Neutrophil (primary cell): Measurements from ENCODE around the gene ART5.
A peak's percentile ranks its signal among the peaks of the same experiment; 100 is the strongest.
"Not testable (repeated sequence)": the region's sequence is repeated elsewhere in the genome, so short reads cannot be mapped to it uniquely, and the experiment has no call there.

Source experiments
- H3K27ac ChIP-seq: fragments of 200-600 bp; sonication (generic); 2 replicates; pipeline ENCODE4 v1.5.1; 2016; ENCODE audit warnings: mild to moderate bottlenecking, moderate library complexity
- H3K27me3 ChIP-seq: fragments of 200-600 bp; sonication (generic); 2 replicates; pipeline ENCODE4 v1.6.0; 2016; ENCODE audit warnings: mild to moderate bottlenecking
- H3K36me3 ChIP-seq: fragments of 200-600 bp; sonication (generic); 2 replicates; pipeline ENCODE4 v1.5.1; 2017
- H3K4me1 ChIP-seq, 2 experiments: fragments of 200-600 bp in 1 of 2; sonication (generic) in 1 of 2; 1 replicate in 1 of 2; 2 replicates in 1 of 2; pipeline versions ENCODE4 v1.5.1 to v1.6.1; 2013 to 2016; ENCODE audit warnings: low read depth in 1 of 2, low read length in 1 of 2, mild to moderate bottlenecking in 1 of 2, moderate library complexity in 1 of 2; ENCODE audit not compliant: control insufficient read depth in 1 of 2, insufficient read depth in 1 of 2
- H3K4me3 ChIP-seq, 2 experiments: fragments of 200-600 bp in 1 of 2; sonication (generic) in 1 of 2; 1 replicate in 1 of 2; 2 replicates in 1 of 2; pipeline ENCODE4 v1.5.1; 2013 to 2016; ENCODE audit warnings: low read depth in 1 of 2, low read length in 1 of 2, mild to moderate bottlenecking in 1 of 2, moderate library complexity in 1 of 2
- H3K9me3 ChIP-seq: fragments of 200-600 bp; sonication (generic); 2 replicates; pipeline ENCODE4 v1.5.1; 2016
- CTCF ChIP-seq: fragments of 200-600 bp; sonication (generic); IDR thresholded peaks from 2 replicates; pipeline ENCODE4 v1.5.1; 2016; ENCODE audit warnings: antibody characterized with exemption

The ART5 gene

GRCh38 chr11:3609416-3610265 is 32.2 kb downstream of the ART5 start:
- TF ChIP-seq CTCF: peak; percentile 45
- Histone ChIP-seq H3K4me3 (no peak overlapping the region), H3K4me1 (peaks cover 8 to 9% of the 10 kb centered on the region in 2 experiments), H3K27ac (no peak overlapping the region), H3K27me3 (peaks cover under 1% of the 10 kb centered on the region), H3K9me3 (no peaks in the 10 kb centered on the region), H3K36me3 (no peaks in the 10 kb centered on the region)

- no peak for TF ChIP-seq CTCF
- Histone ChIP-seq H3K4me1 (no peaks in the 10 kb centered on the region), H3K36me3 (no peaks in the 10 kb centered on the region)
These were observed 36.0 kb downstream of the ART5 start for GRCh38 chr11:3605771-3606203.

GRCh38 chr11:3605283-3605662 is 36.5 kb downstream of the ART5 start:
- no peak for TF ChIP-seq CTCF
- no peaks in the 10 kb centered on the region for H3K9me3 ChIP-seq
- H3K27me3 ChIP-seq: no peaks in the 10 kb centered on the region
- H3K36me3 ChIP-seq: no peaks in the 10 kb centered on the region
- no peak overlapping the region for H3K27ac ChIP-seq
- no peaks in the 10 kb centered on the region for H3K4me1 ChIP-seq
- H3K4me3 ChIP-seq: no peak overlapping the region

More at GRCh38 chr11:3605771-3606203, 36.0 kb downstream of the ART5 start:
- Histone ChIP-seq H3K27me3 (no peaks in the 10 kb centered on the region), H3K9me3 (no peaks in the 10 kb centered on the region), H3K4me3 (no peak overlapping the region), H3K27ac (no peak overlapping the region)

GRCh38 chr11:3604167-3604566 is 37.6 kb downstream of the ART5 start:
- H3K36me3 ChIP-seq: no peaks in the 10 kb centered on the region
- H3K9me3 ChIP-seq: no peaks in the 10 kb centered on the region
- H3K27me3 ChIP-seq: no peaks in the 10 kb centered on the region
- H3K27ac ChIP-seq: no peak overlapping the region
- no peak overlapping the region for H3K4me3 ChIP-seq
- no peak for TF ChIP-seq CTCF
- no peaks in the 10 kb centered on the region for H3K4me1 ChIP-seq

GRCh38 chr11:3600201-3600600 is 41.6 kb downstream of the ART5 start:
- H3K27ac ChIP-seq, H3K4me1 ChIP-seq, H3K27me3 ChIP-seq, H3K4me3 ChIP-seq, H3K9me3 ChIP-seq, H3K36me3 ChIP-seq: not testable (repeated sequence)

- not testable (repeated sequence) for H3K36me3 ChIP-seq, H3K27ac ChIP-seq, H3K4me3 ChIP-seq, H3K9me3 ChIP-seq, H3K27me3 ChIP-seq, H3K4me1 ChIP-seq
These were observed 44.0 kb downstream of the ART5 start for GRCh38 chr11:3597743-3598142.

- not testable (repeated sequence) for H3K27ac ChIP-seq, H3K4me3 ChIP-seq
- H3K27me3 ChIP-seq: peaks cover 13% of the 10 kb centered on the region
These were observed 50.5 kb downstream of the ART5 start for GRCh38 chr11:3591326-3591725.

GRCh38 chr11:3590193-3590592 is 51.6 kb downstream of the ART5 start:
- H3K9me3 ChIP-seq, H3K36me3 ChIP-seq, H3K27ac ChIP-seq, H3K4me3 ChIP-seq, H3K4me1 ChIP-seq: not testable (repeated sequence)
- peaks cover 21% of the 10 kb centered on the region for H3K27me3 ChIP-seq

More at GRCh38 chr11:3591326-3591725, 50.5 kb downstream of the ART5 start:
- H3K36me3 ChIP-seq, H3K9me3 ChIP-seq, H3K4me1 ChIP-seq: not testable (repeated sequence)

GRCh38 chr11:3588776-3589175 is 53.0 kb downstream of the ART5 start:
- not testable (repeated sequence) for H3K36me3 ChIP-seq, H3K4me1 ChIP-seq, H3K9me3 ChIP-seq, H3K4me3 ChIP-seq, H3K27ac ChIP-seq
- peaks cover 29% of the 10 kb centered on the region for H3K27me3 ChIP-seq
